ENCODE results near the gene NR5A1.
A peak's percentile ranks its signal among the peaks of the same experiment; 100 is the strongest.

Gene NR5A1

GRCh38 chr9:124439086-124439485 is 68.1 kb downstream of the NR5A1 start:
- CTCF ChIA-PET: interaction anchor here (0.7 kb wide), 1 partner anchor 252 kb away, joined by 4 read pairs; no protein-coding TSS in a partner anchor

DNA sequence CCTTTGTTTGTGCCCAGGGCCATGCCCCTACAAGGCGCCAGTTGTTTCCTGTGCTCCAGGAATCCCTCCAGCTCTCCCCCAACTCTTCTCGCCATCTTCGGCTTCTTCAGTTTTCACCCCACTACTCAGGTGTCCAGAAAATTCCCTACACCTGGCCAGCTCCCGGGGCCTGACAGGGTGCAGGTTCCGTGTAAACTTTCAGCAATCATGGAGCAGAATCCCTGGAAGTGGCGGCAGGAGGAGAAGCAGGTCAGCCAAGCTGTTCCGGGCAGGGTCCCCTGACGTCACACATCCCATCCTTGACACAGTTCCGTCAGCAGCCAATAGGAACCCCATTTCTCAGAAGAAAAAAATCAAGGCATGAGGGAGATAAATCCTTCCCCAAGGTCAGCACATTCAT is 69.1 kb downstream of the NR5A1 start:
- CTCF ChIA-PET: interaction anchor here (0.6 kb wide), 1 partner anchor 467 kb away, joined by 3 read pairs; no protein-coding TSS in a partner anchor
- Histone ChIP-seq H3K4me1 (ENCODE audit: control insufficient read depth, insufficient read depth, low read length) (no peaks in the 10 kb centered on the region), H3K36me3 (ENCODE audit: control insufficient read depth in 2 of 2, insufficient read depth in 1 of 2, low read length in 2 of 2) (no peaks in the 10 kb centered on the region), H3K4me3 (ENCODE audit: low read depth, low read length) (no peak overlapping the region), H3K27ac (ENCODE audit: extremely low read depth, low read depth, low read length) (no peak overlapping the region), H3K9me3 (ENCODE audit: control insufficient read depth, insufficient read depth, low read depth, low read length) (no peaks in the 10 kb centered on the region)
- POLR2A ChIA-PET: no interaction called here
- TF ChIP-seq, protein P1, sequence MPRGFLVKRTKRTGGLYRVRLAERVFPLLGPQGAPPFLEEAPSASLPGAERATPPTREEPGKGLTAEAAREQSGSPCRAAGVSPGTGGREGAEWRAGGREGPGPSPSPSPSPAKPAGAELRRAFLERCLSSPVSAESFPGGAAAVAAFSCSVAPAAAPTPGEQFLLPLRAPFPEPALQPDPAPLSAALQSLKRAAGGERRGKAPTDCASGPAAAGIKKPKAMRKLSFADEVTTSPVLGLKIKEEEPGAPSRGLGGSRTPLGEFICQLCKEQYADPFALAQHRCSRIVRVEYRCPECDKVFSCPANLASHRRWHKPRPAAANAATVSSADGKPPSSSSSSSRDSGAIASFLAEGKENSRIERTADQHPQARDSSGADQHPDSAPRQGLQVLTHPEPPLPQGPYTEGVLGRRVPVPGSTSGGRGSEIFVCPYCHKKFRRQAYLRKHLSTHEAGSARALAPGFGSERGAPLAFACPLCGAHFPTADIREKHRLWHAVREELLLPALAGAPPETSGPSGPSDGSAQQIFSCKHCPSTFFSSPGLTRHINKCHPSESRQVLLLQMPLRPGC (tag by site-specific recombination; IDR thresholded peaks at IDR 0.05): no peak
- TF ChIP-seq ZNF600 (tag by site-specific recombination; IDR thresholded peaks at IDR 0.05): no peak
- no peak for TF ChIP-seq ZNF114 (tag by site-specific recombination; IDR thresholded peaks at IDR 0.05)
- no peak for TF ChIP-seq ZNF843 (tag by site-specific recombination; IDR thresholded peaks at IDR 0.05)
- no peak for TF ChIP-seq ZNF677 (tag by site-specific recombination; IDR thresholded peaks at IDR 0.05)
- TF ChIP-seq ZNF157 (tag by site-specific recombination; IDR thresholded peaks at IDR 0.05): no peak
- no peak for TF ChIP-seq SP7 (tag by site-specific recombination; IDR thresholded peaks at IDR 0.05)
- no peak for TF ChIP-seq KLF16 (tag by site-specific recombination; IDR thresholded peaks at IDR 0.05)
- no peak for TF ChIP-seq ZNF223 (tag by site-specific recombination; IDR thresholded peaks at IDR 0.05)
- TF ChIP-seq ZSCAN30 (tag by site-specific recombination; IDR thresholded peaks at IDR 0.05): no peak
- TF ChIP-seq, protein P2, sequence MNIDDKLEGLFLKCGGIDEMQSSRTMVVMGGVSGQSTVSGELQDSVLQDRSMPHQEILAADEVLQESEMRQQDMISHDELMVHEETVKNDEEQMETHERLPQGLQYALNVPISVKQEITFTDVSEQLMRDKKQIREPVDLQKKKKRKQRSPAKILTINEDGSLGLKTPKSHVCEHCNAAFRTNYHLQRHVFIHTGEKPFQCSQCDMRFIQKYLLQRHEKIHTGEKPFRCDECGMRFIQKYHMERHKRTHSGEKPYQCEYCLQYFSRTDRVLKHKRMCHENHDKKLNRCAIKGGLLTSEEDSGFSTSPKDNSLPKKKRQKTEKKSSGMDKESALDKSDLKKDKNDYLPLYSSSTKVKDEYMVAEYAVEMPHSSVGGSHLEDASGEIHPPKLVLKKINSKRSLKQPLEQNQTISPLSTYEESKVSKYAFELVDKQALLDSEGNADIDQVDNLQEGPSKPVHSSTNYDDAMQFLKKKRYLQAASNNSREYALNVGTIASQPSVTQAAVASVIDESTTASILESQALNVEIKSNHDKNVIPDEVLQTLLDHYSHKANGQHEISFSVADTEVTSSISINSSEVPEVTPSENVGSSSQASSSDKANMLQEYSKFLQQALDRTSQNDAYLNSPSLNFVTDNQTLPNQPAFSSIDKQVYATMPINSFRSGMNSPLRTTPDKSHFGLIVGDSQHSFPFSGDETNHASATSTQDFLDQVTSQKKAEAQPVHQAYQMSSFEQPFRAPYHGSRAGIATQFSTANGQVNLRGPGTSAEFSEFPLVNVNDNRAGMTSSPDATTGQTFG (tag by site-specific recombination; IDR thresholded peaks at IDR 0.05; ENCODE audit: borderline replicate concordance): no peak
- TF ChIP-seq EGR2 (tag by site-specific recombination; IDR thresholded peaks at IDR 0.05; ENCODE audit: low read depth): no peak
- no peak for TF ChIP-seq ZNF169 (tag by site-specific recombination; IDR thresholded peaks at IDR 0.05)
- no peak for TF ChIP-seq ZNF785 (tag by site-specific recombination; IDR thresholded peaks at IDR 0.05)
- TF ChIP-seq ZNF311 (tag by site-specific recombination; IDR thresholded peaks at IDR 0.05; ENCODE audit: borderline replicate concordance): no peak

More at GRCh38 chr9:124439086-124439485, 68.1 kb downstream of the NR5A1 start:
- Histone ChIP-seq H3K27ac (ENCODE audit: extremely low read depth, low read depth, low read length) (no peak overlapping the region), H3K4me1 (ENCODE audit: control insufficient read depth, insufficient read depth, low read length) (no peaks in the 10 kb centered on the region), H3K9me3 (ENCODE audit: control insufficient read depth, insufficient read depth, low read depth, low read length) (no peaks in the 10 kb centered on the region), H3K4me3 (ENCODE audit: low read depth, low read length) (no peak overlapping the region), H3K36me3 (ENCODE audit: control insufficient read depth in 2 of 2, insufficient read depth in 1 of 2, low read length in 2 of 2) (no peaks in the 10 kb centered on the region)
- POLR2A ChIA-PET: no interaction called here
- TF ChIP-seq YY1 (tag by site-specific recombination; IDR thresholded peaks at IDR 0.05) (no peak), ZNF837 (tag by site-specific recombination; IDR thresholded peaks at IDR 0.05) (no peak), ZIC2 (tag by site-specific recombination; IDR thresholded peaks at IDR 0.05) (no peak), ZNF423 (tag by site-specific recombination; IDR thresholded peaks at IDR 0.05) (no peak), ZNF174 (tag by site-specific recombination; IDR thresholded peaks at IDR 0.05) (no peak), ZNF175 (tag by site-specific recombination; IDR thresholded peaks at IDR 0.05) (no peak), SETDB1 (IDR thresholded peaks at IDR 0.05; ENCODE audit: insufficient read length, low read length) (peak; percentile 57), ZNF513 (tag by site-specific recombination; IDR thresholded peaks at IDR 0.05) (no peak)
- TF ChIP-seq, protein P3, sequence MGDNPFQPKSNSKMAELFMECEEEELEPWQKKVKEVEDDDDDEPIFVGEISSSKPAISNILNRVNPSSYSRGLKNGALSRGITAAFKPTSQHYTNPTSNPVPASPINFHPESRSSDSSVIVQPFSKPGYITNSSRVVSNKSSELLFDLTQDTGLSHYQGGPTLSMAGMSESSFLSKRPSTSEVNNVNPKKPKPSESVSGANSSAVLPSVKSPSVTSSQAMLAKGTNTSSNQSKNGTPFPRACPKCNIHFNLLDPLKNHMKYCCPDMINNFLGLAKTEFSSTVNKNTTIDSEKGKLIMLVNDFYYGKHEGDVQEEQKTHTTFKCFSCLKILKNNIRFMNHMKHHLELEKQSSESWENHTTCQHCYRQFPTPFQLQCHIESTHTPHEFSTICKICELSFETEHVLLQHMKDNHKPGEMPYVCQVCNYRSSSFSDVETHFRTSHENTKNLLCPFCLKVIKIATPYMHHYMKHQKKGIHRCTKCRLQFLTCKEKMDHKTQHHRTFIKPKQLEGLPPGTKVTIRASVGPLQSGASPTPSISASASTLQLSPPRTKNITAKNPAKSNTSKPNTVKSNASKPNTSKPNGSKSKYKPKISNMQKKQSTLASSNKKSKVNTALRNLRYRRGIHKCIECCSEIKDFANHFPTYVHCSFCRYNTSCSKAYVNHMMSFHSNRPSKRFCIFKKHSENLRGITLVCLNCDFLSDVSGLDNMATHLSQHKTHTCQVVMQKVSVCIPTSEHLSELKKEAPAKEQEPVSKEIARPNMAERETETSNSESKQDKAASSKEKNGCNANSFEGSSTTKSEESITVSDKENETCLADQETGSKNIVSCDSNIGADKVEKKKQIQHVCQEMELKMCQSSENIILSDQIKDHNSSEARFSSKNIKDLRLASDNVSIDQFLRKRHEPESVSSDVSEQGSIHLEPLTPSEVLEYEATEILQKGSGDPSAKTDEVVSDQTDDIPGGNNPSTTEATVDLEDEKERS (tag by site-specific recombination; IDR thresholded peaks at IDR 0.05): peak; percentile 87
